GM21717 (cell line): ENCODE data around the gene DSN1.

ENCODE experiments used
- ATAC-seq: cut with Tn5 transposase; IDR thresholded peaks from one replicate; pipeline ENCODE4 v1.9.1; 2021; ENCODE audit warnings: mild to moderate bottlenecking, moderate library complexity; ENCODE audit not compliant: unreplicated experiment

Gene DSN1

DNA sequence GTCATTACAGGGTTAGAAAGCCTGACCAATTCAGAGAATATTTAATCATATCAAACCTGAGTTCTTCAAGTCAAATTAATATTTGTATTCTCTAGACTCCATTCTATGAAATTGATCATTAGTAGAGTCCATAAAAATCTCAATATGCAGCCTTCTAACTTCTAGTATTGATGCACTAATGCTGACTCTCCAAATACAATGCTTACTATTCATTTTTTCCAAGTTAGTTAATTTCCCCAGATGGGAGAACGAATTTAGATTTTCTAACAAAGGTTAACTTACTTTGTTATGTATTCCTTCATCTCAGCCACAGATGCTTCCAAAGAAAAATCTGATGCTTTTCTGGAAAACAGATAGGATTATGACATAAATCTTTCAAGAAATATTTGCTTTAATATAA is 15.3 kb downstream of the DSN1 start:
- no peak for ATAC-seq

DNA sequence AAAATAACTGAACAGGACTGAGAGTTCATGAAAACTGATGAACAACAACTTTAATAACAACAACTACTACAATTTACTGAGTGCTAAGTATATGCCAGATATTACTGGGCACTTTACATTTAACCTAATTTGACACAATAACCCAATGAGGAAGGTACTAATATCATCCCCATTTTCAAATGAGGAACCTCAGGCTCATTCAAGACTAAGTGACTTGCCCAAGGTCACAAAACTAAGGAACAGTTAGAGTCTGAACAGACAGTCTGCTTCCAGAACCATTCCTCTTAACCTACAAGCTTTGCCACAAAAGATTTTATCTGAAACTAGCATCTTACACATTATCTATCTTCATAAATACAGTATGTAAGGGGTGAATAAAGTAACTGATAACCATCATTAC is 17.1 kb downstream of the DSN1 start:
- no peak for ATAC-seq

DNA sequence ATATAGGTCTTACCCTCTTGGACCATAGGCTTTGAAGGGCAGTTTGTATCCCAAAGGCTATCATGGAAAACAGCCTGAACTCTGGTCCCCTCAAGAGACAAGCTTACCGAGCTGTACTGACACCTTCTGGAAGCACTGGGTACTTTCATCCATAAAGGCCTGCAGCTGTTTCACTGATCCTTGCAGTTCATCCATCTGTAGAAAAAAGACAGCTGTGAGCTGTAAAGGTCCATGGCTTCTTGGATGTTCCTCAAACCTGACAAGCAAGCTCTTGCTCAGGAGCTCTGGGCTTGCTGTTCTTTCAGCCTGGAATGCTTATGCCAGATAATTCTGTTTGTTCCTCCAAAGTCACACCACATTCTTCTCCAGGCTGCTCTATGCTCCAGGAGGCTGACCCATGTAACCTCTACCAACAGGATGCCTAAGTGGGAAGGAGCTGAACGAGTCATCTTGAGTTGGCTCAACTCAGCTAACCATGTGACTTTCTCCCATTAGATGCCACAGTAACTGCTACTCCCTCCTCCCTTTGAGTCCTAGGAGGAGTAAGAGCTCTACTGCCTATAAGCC is 18.8 kb downstream of the DSN1 start:
- no peak for ATAC-seq

DNA sequence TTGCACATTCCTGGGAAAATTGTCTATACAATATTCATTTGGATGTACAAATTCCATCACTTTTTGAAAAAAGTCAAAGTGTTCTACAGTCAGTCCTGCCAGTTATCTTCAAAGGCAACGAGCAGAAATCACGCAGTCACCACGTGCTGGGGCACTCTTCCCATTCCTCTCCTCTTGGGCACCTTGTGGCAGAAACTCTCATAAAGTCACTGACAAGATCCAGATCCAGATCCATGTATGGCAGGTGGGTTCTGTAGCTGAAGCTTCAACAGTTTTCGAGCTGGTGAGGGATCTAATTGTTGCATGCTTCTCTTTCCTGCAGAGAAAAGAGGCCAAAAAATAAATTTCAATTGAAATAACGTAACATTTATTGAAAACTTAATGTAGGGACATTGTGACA is 21.0 kb downstream of the DSN1 start:
- ATAC-seq: no peak

DNA sequence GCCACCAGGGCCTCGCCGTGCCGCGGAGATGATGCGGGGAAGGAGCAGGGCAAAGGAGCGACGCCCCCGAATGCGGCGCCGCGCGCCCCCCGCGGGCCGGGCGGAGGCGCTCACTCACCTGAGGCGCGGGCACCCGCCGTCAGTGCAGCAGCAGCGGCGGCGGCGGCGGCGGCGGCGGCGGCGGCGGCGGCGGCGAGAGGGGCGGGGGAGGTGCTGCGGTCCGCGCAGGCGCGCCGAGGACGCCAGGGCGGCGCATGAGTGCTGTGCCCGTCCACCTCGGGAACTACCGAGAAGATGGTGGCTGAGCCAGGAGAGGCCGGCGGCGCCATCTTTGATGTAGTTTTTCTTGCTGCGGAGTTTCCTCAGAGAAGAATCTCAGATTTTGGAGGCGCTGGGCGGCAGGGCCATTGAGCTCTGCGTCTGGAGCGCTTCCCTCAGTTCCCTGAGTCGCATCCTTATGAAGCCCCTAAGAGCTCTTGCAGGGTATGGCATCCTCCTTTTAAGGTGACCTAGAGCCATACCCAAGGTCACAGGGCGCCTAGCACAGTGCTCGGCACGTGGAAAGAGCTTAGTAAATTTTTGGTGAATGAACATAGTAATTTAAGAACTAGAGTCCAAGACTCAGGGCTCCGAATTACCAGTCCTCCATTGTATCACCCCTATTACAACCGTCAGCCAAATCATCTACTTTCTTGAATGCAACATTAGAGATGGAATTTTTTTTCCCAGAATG is 27.5 kb downstream of the DSN1 start, which contains the start of gene NDRG3:
Gene NDRG3 (minus strand): TSS at position 164 of the 733 bp plus-strand sequence. CDS start 24,355 bp downstream, outside the sequence.
- ATAC-seq: peak; percentile 81

DNA sequence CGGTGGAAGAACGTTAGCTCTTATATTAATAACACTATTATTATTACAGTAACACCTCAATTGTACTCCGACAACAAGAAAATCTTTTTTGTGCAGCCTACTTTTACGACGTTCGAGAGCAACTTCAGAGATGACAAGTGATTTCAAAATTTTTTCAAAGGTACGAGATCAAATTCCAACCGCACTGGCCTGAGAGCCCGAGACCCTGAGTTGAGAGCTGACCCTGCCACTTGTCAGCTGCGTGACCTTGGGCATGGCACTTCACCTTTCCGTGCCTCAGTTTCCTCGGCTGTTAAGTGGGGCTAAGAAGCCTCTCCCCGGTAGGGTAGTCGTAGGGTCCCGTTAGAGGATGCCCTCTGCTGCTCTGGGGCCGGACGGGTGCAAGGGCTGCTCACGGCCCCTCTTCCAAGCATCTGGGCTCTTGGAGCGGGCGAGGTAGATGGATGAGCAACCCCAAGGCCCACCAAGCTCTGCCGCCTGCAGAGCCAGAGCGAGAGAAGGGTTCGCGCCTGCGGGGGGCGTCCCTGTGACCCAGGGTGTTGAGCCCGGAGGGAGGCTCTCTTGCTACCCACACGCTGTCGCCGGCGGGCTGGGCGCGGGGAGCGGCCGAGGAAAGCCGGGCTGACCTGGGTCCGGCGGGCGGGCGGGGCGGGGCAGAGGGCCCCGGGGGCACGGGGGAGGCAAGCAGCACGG is 28.2 kb downstream of the DSN1 start:
- peak; percentile 22 for ATAC-seq

DNA sequence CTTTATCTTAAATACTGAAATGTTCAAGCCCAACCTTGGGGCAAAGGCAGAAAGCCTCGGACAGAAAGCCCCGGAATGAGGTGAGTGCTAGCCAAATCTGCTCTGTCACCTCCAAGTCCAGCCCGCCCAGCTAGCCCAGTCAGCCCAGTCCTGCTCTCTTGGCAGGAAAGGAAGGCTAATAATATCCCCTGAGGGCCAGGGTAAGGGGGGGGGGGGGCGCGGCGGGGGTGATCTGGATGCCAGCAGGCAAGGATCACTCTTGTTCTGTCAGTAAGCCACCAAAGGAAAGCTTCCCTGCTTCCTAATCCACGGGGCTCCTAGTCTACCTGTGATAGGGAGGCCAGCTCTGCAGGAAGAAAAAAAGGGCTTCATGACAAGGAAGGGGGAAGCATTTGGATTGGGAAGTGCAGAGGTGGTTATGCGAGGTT is 28.8 kb downstream of the DSN1 start:
- ATAC-seq: no peak

DNA sequence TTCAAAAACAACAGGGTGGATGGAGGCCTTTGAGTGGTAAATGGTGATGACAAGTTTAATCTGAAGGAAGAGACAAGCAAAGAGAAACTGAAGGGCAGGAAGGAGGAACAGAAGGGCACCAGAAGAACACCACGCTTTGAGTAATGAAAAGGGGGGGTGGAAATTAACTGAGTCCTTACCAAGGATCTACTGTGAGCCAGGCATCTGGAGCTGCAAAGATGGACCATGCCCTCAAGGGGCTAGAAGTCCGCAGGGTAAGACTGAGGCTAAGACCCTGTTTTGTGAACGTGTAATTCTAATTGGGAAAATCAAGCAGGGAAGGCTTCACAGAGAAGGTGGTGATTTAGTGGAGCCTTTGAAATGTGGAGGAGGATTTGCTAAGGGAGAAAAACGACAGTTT is 29.3 kb downstream of the DSN1 start:
- ATAC-seq: no peak

DNA sequence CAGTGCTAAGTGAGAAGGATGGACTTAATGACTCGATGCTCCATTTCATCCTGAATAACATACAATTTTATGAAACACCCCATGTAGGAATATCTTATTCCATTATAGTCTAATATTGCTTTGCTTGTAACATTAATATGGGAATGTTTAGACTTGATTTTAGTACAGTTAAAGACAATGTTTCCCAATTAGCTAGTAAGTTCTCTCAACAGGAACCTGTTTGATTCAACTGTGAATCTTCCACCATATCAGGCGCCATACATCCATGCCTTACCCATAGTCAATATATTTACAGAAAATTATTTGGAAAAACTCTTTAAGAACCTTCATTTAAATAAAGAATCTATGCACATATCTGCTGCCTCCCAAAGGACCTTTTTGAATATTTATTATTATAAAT is 31.0 kb downstream of the DSN1 start:
- ATAC-seq: no peak

DNA sequence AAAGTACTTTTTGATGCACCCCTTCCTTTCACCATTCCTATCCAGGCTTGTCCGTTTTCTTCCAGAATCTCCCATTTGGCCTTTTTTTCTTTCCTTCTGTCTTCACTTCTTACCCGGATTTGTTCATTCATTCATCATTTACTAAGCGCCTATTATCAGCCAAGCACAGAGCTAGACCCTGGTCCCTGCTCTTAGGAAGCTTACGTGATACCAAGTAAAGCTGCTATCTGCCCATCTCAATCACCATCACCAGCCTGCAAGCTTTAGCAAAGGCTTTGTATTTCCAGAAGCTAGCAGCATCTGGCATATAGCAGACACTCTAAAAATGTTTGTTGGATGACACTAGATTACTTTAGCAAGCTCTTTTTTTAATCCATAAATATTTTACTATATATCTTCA is 32.5 kb downstream of the DSN1 start:
- ATAC-seq: no peak

DNA sequence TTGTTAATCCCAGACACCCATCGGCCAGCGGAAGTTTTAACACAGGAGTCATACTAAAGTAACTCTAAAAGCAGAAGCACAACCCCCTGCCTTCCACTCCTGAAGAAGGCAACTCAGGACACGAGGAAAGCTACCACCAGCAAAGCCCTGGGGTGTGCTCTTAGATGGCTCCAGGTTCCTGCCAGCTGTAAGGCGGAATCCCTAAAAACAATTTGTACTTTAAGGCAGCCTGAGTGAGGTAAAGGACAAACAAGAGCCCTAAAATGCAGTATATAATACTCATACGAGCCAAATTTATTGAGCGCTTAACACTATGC is 36.4 kb downstream of the DSN1 start:
- no peak for ATAC-seq

DNA sequence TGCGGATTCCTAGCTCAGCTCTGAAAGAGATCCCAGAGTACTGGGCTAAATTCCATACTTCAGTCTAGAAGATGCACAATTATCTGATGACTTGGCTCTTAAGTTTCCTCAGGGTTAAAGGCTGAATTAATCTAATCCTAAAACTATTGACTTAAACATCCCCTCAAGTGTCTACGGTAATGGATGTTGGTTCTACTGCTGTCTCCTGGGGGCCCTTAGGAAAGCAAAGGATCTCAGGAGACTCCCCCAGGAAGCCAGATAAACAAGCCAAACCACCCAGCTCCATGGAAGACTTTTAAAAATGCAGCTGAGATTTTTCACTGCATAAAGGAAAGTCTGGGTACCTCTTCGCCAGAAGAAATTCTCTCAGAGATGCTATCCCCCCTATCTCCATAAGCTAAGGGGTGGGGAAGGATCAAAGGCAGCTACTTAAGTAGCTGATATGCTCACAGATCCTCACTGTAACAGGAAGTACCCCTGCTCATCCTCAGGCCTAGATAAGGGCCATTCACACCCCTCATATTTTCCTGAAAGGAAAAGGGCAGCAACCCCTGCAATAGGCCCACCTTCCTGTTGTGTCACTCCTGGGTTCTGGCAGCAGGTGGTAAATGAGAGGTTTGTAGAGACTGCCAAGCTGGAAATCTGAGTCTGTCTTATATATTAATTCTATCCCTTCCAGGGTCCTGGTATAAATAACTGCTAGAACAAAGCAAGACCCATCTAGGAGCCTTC is 36.9 kb downstream of the DSN1 start:
- ATAC-seq: no peak

DNA sequence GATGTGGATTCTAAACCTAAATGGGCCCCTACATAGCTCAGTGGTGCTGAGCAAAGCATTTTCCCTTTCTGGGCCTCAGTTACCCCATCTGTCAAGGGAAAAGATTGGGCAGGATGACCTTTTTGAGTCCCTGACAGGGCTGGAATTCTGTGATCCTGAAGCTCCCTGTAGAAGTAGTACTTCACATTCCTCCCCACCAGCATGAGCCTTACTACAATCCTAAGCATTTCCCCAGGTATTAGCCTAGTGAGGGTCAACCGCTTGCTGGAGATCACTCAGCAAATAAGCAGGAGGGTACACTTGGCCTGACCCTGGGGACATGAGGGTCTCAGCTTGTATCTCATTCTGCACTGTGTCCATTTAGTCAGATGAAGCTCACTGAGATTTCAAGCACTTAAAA is 41.1 kb downstream of the DSN1 start:
- no peak for ATAC-seq

DNA sequence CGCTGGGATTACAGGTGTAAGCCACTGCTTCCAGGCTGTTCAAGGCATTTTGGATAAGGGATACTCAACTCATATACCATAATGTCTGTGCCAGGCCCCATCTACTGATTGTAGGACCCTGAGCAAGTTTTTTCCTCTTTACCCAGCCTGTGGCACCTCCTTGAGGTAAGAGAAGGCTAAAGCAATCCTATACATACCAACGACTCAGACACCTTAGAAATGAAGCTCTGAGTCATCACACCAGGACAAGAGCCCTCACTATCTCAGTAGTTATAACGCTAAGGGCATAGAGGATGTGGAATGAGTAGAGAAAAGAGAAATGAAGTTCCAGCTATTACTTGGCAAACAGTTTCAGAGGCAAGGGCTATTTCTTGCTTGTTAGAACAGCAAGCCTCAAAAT is 44.6 kb downstream of the DSN1 start:
- no peak for ATAC-seq

DNA sequence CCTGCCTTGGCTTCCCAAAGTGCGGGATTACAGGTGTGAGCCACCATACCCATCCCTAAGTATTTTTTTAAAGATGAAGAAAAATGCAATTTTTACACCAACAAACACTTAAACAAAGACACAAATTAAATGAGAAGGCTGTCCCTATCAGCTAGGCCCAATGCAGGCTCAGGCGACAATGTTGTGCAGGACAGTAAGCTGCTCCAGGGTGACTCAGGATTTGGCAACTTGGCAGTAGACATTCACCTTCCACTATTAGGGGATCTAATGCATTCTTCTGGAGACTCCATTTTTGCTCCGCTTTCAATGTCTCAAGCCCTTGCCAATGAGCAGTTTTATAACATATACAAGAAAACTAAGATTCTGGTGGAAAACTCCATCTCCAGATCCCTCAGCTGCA is 47.4 kb downstream of the DSN1 start:
- ATAC-seq: no peak

DNA sequence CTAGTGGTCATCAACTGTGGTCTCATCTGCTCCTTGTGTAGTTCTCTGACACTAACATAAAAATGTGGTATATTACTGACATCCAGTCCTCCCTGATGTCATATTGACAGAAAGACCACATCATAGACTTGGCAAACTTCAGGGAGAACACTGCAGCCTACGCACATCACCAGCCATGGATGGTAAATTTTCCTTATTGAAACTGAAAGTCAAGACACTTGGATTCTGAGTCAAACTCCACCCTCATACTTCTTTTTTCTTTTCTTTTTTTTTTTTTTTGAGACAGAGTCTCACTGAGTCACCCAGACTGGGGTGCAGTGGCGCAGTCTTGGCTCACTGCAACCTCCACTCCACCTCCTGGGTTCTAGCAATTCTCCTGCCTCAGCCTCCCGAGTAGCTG is 53.1 kb downstream of the DSN1 start:
- ATAC-seq: no peak

DNA sequence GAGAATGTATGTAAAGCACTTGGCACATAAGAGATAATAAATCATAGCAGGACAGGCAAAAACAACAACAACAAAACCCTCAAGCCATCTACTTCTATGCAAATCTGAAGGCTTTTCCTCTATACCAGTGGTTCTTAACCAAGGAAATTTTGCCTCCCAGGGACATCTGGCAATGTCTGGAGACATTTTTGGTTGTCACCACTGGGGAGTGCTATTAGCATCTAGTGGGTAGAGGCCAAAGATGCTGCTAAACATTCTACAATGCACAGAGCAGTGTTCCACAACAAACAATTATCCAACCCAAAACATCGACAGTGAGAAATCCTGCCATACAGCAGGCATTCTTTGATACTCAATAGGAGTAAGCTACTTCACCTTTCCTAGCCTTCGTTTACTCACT is 55.9 kb downstream of the DSN1 start:
- no peak for ATAC-seq

DNA sequence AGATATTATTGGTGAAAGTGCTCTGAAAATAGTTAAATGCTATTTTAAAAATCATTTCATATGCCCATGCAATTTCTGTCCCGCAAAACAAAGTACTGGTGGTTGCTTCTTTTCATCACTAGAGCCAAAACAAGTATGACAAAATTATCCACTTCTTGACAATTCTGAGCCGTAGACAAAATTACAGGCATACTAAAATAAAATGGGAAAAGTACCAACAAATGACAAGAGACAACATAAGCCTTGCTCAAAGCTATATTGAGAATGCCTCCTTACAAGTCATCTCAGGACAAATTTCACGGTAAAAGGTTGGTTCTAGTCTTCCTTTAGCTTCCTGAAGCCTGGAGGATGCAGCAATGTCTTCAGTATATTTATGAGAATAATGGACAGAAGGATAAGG is 56.5 kb downstream of the DSN1 start:
- ATAC-seq: no peak

DNA sequence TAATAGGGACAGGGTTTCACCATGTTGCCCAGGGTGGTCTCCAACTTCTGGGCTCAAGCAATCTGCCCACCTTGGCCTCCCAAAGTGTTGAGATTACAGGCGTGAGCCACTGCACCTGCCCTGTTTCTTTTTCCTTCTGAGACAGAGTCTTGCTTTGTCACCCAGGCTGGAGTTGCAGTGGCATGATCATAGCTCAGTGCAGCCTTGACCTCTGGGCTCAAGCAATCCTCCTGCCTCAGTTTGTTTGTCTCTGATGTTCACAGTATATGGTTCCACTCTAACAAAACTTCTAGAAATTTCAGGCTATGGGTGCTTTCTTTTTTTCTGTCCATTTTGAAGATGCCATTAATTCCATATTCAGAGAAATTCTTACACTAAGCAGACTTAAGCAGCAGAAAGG is 60.8 kb downstream of the DSN1 start:
- ATAC-seq: no peak

DNA sequence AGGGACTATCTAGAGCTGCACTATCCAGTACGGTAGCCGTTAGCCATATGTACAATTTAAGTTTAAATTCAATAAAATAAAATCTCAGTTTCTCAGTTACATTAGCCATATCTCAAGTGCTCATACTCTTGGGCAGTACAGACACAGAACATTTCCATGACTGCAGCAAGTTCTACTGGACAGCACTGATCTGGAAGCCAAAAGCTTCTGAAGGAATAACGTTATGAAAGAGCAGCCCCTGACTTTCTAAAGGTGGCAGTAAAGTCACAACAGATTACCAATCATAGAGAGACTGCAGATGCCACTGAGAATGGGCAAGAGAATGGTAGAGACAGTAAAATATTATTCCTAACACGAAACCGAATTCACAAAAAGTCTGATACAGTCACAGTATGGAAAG is 64.4 kb downstream of the DSN1 start:
- no peak for ATAC-seq

DNA sequence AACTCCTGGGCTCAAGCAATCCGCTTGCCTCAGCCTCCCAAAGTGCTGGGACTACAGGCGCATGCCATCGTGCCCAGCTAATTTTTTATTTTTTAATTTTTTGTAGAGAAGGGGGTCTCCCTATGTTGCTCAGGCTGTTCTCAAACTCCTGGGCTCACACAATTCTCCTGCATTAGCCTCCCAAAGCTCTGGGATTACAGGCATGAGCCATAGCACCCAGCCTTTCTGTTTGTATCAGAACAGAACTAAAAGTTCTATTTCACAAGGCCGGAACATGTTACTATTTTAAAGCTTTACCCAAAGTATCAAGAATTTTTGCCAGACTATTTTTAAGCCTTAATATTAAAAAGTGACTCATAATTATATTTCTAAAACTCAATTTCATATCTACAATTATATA is 70.0 kb downstream of the DSN1 start:
- ATAC-seq: no peak
